HEK293 (cell line): ENCODE results near the gene TIAM1.

Source experiments
- CTCF ChIA-PET: fragments of 350-600 bp; formaldehyde crosslinking; extraction: SDS; loops from one replicate; lab custom pipeline; 2021; ENCODE audit warnings: antibody characterized with exemption; lab: Yijun Ruan, JAX
- POLR2A ChIA-PET: fragments of 300-600 bp; formaldehyde crosslinking; extraction: SDS; loops from one replicate; lab custom pipeline; 2020; ENCODE audit warnings: antibody characterized with exemption, inconsistent platforms; lab: Yijun Ruan, JAX
- H3K27ac ChIP-seq: fragments of 200-500 bp; sonication (Bioruptor generic); 2 replicates; pipeline ENCODE4 v1.5.1; 2014; ENCODE audit warnings: low read depth, low read length, control low read depth, inconsistent platforms; ENCODE audit errors: extremely low read depth
- H3K36me3 ChIP-seq, 2 experiments: fragments of 200-500 bp in 1 of 2; sonication (Bioruptor generic) in 1 of 2; 1 replicate in 1 of 2; 2 replicates in 1 of 2; pipeline ENCODE4 v1.5.1; 2014 to 2017; ENCODE audit warnings: inconsistent platforms in 2 of 2, low read length in 2 of 2; ENCODE audit not compliant: control insufficient read depth in 2 of 2, insufficient read depth in 1 of 2
- H3K4me1 ChIP-seq: fragments of 200-500 bp; sonication (Bioruptor generic); 2 replicates; pipeline ENCODE4 v1.5.1; 2014; ENCODE audit warnings: mild to moderate bottlenecking, low read length, inconsistent platforms; ENCODE audit not compliant: control insufficient read depth, insufficient read depth
- H3K4me3 ChIP-seq: 2 replicates; pipeline ENCODE4 v1.5.1; 2011; ENCODE audit warnings: low read depth, mild to moderate bottlenecking, control low read depth, low read length, moderate library complexity
- H3K9me3 ChIP-seq: fragments of 200-500 bp; sonication (Bioruptor generic); 2 replicates; pipeline ENCODE4 v1.5.1; 2014; ENCODE audit warnings: low read depth, low read length, inconsistent platforms; ENCODE audit not compliant: control insufficient read depth, insufficient read depth
- BCL6B ChIP-seq: fragments of 450-650 bp; formaldehyde crosslinking; IDR thresholded peaks from 2 replicates; pipeline ENCODE4 v1.5.1; 2017; ENCODE audit warnings: missing biosample characterization, missing genetic modification characterization
- MEIS1 ChIP-seq: sonication (generic); formaldehyde crosslinking; IDR thresholded peaks from 2 replicates; pipeline ENCODE4 v1.8.1; 2022; ENCODE audit warnings: missing genetic modification reagents, mild to moderate bottlenecking, borderline replicate concordance
- MZF1 ChIP-seq: fragments of 450-650 bp; formaldehyde crosslinking; IDR thresholded peaks from 2 replicates; pipeline ENCODE4 v1.5.1; 2017; ENCODE audit warnings: missing biosample characterization, missing genetic modification characterization, borderline replicate concordance
- OVOL3 ChIP-seq: fragments of 450-650 bp; formaldehyde crosslinking; IDR thresholded peaks from 2 replicates; pipeline ENCODE4 v1.5.1; 2016; ENCODE audit warnings: missing biosample characterization, missing genetic modification characterization
- PRDM2 ChIP-seq: fragments of 450-650 bp; formaldehyde crosslinking; IDR thresholded peaks from 2 replicates; pipeline ENCODE4 v1.5.1; 2016; ENCODE audit warnings: missing biosample characterization, missing genetic modification characterization, borderline replicate concordance
- PRDM4 ChIP-seq: fragments of 450-650 bp; formaldehyde crosslinking; IDR thresholded peaks from 2 replicates; pipeline ENCODE4 v1.5.1; 2017; ENCODE audit warnings: missing biosample characterization, missing genetic modification characterization
- REST ChIP-seq: fragments of 450-650 bp; formaldehyde crosslinking; IDR thresholded peaks from 2 replicates; pipeline ENCODE4 v1.5.1; 2016; ENCODE audit warnings: missing biosample characterization, missing genetic modification characterization
- TCF7L2 ChIP-seq: IDR thresholded peaks from 2 replicates; pipeline ENCODE4 v1.6.1; 2011; ENCODE audit warnings: low read depth, mild to moderate bottlenecking, inconsistent platforms, low read length, moderate library complexity, borderline replicate concordance
- YY2 ChIP-seq: fragments of 450-650 bp; formaldehyde crosslinking; IDR thresholded peaks from 2 replicates; pipeline ENCODE4 v1.5.1; 2016; ENCODE audit warnings: missing biosample characterization, missing genetic modification characterization
- ZBTB48 ChIP-seq: fragments of 450-650 bp; formaldehyde crosslinking; IDR thresholded peaks from 2 replicates; pipeline ENCODE4 v1.5.1; 2016; ENCODE audit warnings: missing biosample characterization, missing genetic modification characterization
- ZNF10 ChIP-seq: fragments of 450-650 bp; formaldehyde crosslinking; IDR thresholded peaks from 2 replicates; pipeline ENCODE4 v1.5.1; 2017; ENCODE audit warnings: missing biosample characterization, missing genetic modification characterization
- ZNF404 ChIP-seq: fragments of 450-650 bp; formaldehyde crosslinking; IDR thresholded peaks from 2 replicates; pipeline ENCODE4 v1.5.1; 2017; ENCODE audit warnings: missing biosample characterization, missing genetic modification characterization
- ZNF555 ChIP-seq: fragments of 450-650 bp; formaldehyde crosslinking; conservative IDR thresholded peaks from 2 replicates; pipeline ENCODE4 v1.5.1; 2017; ENCODE audit warnings: missing biosample characterization, mild to moderate bottlenecking, missing genetic modification characterization, inconsistent platforms
- ZNF692 ChIP-seq: fragments of 450-650 bp; formaldehyde crosslinking; IDR thresholded peaks from 2 replicates; pipeline ENCODE4 v1.5.1; 2016; ENCODE audit warnings: missing biosample characterization, missing genetic modification characterization

The TIAM1 gene

GRCh38 chr21:31370281-31370892 is 26.3 kb upstream of the TIAM1 start:
- no peak for TF ChIP-seq MZF1 (tag by site-specific recombination)
- TF ChIP-seq ZNF404 (tag by site-specific recombination) = no peak
- TF ChIP-seq ZNF555 (tag by site-specific recombination) = no peak
- no peak for TF ChIP-seq YY2
- no peak for TF ChIP-seq REST
- no peak for TF ChIP-seq ZNF692
- no peak for TF ChIP-seq PRDM4 (tag by site-specific recombination)
- TF ChIP-seq BCL6B (tag by site-specific recombination) = no peak
- H3K36me3 ChIP-seq = no peaks in the 10 kb centered on the region
- POLR2A ChIA-PET = no interaction called here
- H3K4me1 ChIP-seq = peaks cover 9% of the 10 kb centered on the region
- CTCF ChIA-PET = interaction anchor here (0.6 kb wide), 1 partner anchor 238 kb away, joined by 3 read pairs; no protein-coding TSS in a partner anchor
- H3K27ac ChIP-seq = no peak overlapping the region
- H3K9me3 ChIP-seq = no peaks in the 10 kb centered on the region
- no peak overlapping the region for H3K4me3 ChIP-seq

GRCh38 chr21:31368361-31368760 is 24.3 kb upstream of the TIAM1 start:
- TF ChIP-seq TCF7L2 = no peak
- TF ChIP-seq MEIS1 (CRISPR knock-in tag) = no peak
- TF ChIP-seq ZNF10 (tag by site-specific recombination) = no peak
- POLR2A ChIA-PET = no interaction called here
- Histone ChIP-seq H3K27ac (no peak overlapping the region), H3K36me3 (no peaks in the 10 kb centered on the region), H3K4me3 (no peak overlapping the region), H3K4me1 (peaks cover 17% of the 10 kb centered on the region), H3K9me3 (no peaks in the 10 kb centered on the region)
- CTCF ChIA-PET = interaction anchor here (0.9 kb wide), 1 partner anchor 14 kb away, joined by 3 read pairs; no protein-coding TSS in a partner anchor

GRCh38 chr21:31367801-31368200 is 23.7 kb upstream of the TIAM1 start:
- Histone ChIP-seq H3K4me3 (no peak overlapping the region), H3K27ac (no peak overlapping the region), H3K4me1 (peaks cover 19% of the 10 kb centered on the region), H3K9me3 (no peaks in the 10 kb centered on the region), H3K36me3 (no peaks in the 10 kb centered on the region)
- ChIA-PET CTCF (interaction anchor here (0.9 kb wide), 1 partner anchor 13 kb away, joined by 3 read pairs; no protein-coding TSS in a partner anchor), POLR2A (no interaction called here)
- TF ChIP-seq OVOL3 (tag by site-specific recombination) = no peak
- TF ChIP-seq ZBTB48 (tag by site-specific recombination) = no peak
- no peak for TF ChIP-seq PRDM2 (tag by site-specific recombination)
